Right forelimb (tissue), 1 donor: ENCODE measurements around the gene XYLB.

Experiments used
- DNase-seq: peaks from one replicate; pipeline ENCODE4 v3.0.0-alpha.2; 2018

The XYLB gene

GRCh38 chr3:38457111-38458003, 110.8 kb downstream of the XYLB start:
- DNase-seq = no peak

GRCh38 chr3:38458796-38459498, 112.4 kb downstream of the XYLB start:
- peak; percentile 74 for DNase-seq

- DNase-seq = no peak
Measured at GRCh38 chr3:38459499-38460048, 113.0 kb downstream of the XYLB start.

GRCh38 chr3:38460377-38461270, 114.0 kb downstream of the XYLB start:
- DNase-seq = peak; percentile 65
